Peyer's patch (tissue), 4 donors: ENCODE data around the gene MSI2. TPM values are rescaled to one million over a fixed set of nuclear protein-coding genes. Genes with fewer than 3 reads are reported as not detected.

Experiments
- DNase-seq, 3 donors: peaks; one replicate each; pipeline ENCODE4 v3.0.0-alpha.2; 2017 to 2019
- H3K27ac ChIP-seq, 4 donors: fragments of 200-600 bp; sonication (generic); one replicate each; pipeline ENCODE4 v1.5.1; 2016 to 2019
- H3K27me3 ChIP-seq, 2 donors: fragments of 200-600 bp; sonication (generic); one replicate each; pipeline ENCODE4 v1.5.1; 2019
- H3K36me3 ChIP-seq, 3 donors: fragments of 200-600 bp; sonication (generic); one replicate each; pipeline ENCODE4 v1.5.1; 2016 to 2019
- H3K4me1 ChIP-seq, 4 donors: fragments of 200-600 bp; sonication (generic); one replicate each; pipeline ENCODE4 v1.5.1; 2016 to 2019
- H3K4me3 ChIP-seq, 4 donors: fragments of 200-600 bp; sonication (generic); 1 replicate in 3 of 4; 2 replicates in 1 of 4; pipeline ENCODE4 v1.5.1; 2016 to 2019; ENCODE audit warnings: mild to moderate bottlenecking in 1 of 4
- H3K9me3 ChIP-seq, 4 donors: fragments of 200-600 bp; sonication (generic); one replicate each; pipeline ENCODE4 v1.5.1; 2016 to 2019; ENCODE audit warnings: mild to moderate bottlenecking in 1 of 4
- POLR2A ChIP-seq, 2 donors: fragments of 450-650 bp; IDR thresholded peaks; one replicate each; pipeline ENCODE4 v1.5.1; 2017; ENCODE audit warnings: antibody characterized with exemption in 2 of 2, mild to moderate bottlenecking in 2 of 2, moderate library complexity in 2 of 2
- total RNA-seq, 4 donors: library from RNA; depleted of rRNA; stranded (reverse); fragments of >200 nt; gene quantifications; one replicate each; pipeline ENCODE4 v1.1.0, GENCODE V29; 2016
- TF ChIP-seq, protein P1 (sequence below), 6 experiments: fragments of 450-650 bp in 4 of 6; fragments of 200-600 bp in 2 of 6; sonication (generic) in 1 of 6; IDR thresholded peaks; one replicate each; pipeline ENCODE4 v1.5.1; 2017 to 2019; ENCODE audit warnings: antibody characterized with exemption in 6 of 6, mild to moderate bottlenecking in 3 of 6, moderate library complexity in 1 of 6

The MSI2 gene
- total RNA-seq, 4 donors from 2014 or later, result 25.9 to 39.0 (median 29.2) TPM

- no peaks in the 10 kb centered on the region for H3K27me3 ChIP-seq
- no peak overlapping the region for H3K4me3 ChIP-seq
- H3K27ac ChIP-seq, result no peak overlapping the region
- TF ChIP-seq, protein P1, sequence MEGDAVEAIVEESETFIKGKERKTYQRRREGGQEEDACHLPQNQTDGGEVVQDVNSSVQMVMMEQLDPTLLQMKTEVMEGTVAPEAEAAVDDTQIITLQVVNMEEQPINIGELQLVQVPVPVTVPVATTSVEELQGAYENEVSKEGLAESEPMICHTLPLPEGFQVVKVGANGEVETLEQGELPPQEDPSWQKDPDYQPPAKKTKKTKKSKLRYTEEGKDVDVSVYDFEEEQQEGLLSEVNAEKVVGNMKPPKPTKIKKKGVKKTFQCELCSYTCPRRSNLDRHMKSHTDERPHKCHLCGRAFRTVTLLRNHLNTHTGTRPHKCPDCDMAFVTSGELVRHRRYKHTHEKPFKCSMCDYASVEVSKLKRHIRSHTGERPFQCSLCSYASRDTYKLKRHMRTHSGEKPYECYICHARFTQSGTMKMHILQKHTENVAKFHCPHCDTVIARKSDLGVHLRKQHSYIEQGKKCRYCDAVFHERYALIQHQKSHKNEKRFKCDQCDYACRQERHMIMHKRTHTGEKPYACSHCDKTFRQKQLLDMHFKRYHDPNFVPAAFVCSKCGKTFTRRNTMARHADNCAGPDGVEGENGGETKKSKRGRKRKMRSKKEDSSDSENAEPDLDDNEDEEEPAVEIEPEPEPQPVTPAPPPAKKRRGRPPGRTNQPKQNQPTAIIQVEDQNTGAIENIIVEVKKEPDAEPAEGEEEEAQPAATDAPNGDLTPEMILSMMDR (IDR thresholded peaks at IDR 0.05), result no peak
- no peak for TF ChIP-seq POLR2A (IDR thresholded peaks at IDR 0.05)
- H3K4me1 ChIP-seq, result peaks cover 0 to 15% (median 3%) of the 10 kb centered on the region in 4 donors
- no peaks in the 10 kb centered on the region for H3K36me3 ChIP-seq
- no peak for DNase-seq
- no peaks in the 10 kb centered on the region for H3K9me3 ChIP-seq
Observed at GRCh38 chr17:57625957-57626356, 369.6 kb downstream of the MSI2 start.

- H3K4me3 ChIP-seq, result no peak overlapping the region
- no peak overlapping the region for H3K27ac ChIP-seq
- H3K9me3 ChIP-seq, result no peaks in the 10 kb centered on the region
- no peak for TF ChIP-seq POLR2A (IDR thresholded peaks at IDR 0.05)
- TF ChIP-seq, protein P1 (IDR thresholded peaks at IDR 0.05), result no peak
- DNase-seq, result no peak
- no peaks in the 10 kb centered on the region for H3K27me3 ChIP-seq
- H3K36me3 ChIP-seq, result no peaks in the 10 kb centered on the region
- peaks cover 0 to 15% (median 3%) of the 10 kb centered on the region in 4 donors for H3K4me1 ChIP-seq
Observed at GRCh38 chr17:57626520-57627210, 370.3 kb downstream of the MSI2 start.

DNA sequence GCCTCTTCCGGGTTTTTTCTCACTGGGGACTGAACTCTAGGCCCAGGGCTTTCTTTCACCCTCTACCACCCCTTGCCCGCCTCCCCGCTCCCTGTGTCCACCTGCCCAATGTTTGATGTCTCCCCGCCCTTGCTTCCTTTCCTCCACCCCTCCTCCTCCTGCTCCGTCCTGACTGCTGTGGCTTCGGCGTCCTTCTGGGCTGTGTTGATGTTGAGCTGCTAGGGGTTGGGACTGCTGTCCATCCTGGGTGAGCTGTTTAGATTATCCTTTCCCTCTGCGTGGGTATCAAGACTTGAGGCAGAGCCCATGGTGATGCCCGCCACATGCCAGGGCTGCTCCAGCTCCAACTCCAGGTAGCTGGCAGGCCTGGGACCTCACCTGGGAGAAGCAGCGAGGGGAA lies 371.3 kb downstream of the MSI2 start:
- H3K27me3 ChIP-seq, result no peaks in the 10 kb centered on the region
- TF ChIP-seq, protein P1 (IDR thresholded peaks at IDR 0.05), result no peak
- TF ChIP-seq POLR2A (IDR thresholded peaks at IDR 0.05), result no peak
- H3K27ac ChIP-seq, result peak overlapping the region in 1 of 4 donors; percentile 15
- no peaks in the 10 kb centered on the region for H3K9me3 ChIP-seq
- H3K4me3 ChIP-seq, result no peak overlapping the region
- DNase-seq, result no peak
- no peaks in the 10 kb centered on the region for H3K36me3 ChIP-seq
- peaks cover 0 to 15% (median 3%) of the 10 kb centered on the region in 4 donors for H3K4me1 ChIP-seq

- H3K4me1 ChIP-seq, result peaks cover 0 to 15% (median 3%) of the 10 kb centered on the region in 4 donors
- H3K4me3 ChIP-seq, result no peak overlapping the region
- H3K27ac ChIP-seq, result peak overlapping the region in 2 of 4 donors; percentile 2 to 68
- TF ChIP-seq, protein P1 (IDR thresholded peaks at IDR 0.05), result no peak
- no peak for TF ChIP-seq POLR2A (IDR thresholded peaks at IDR 0.05)
- no peaks in the 10 kb centered on the region for H3K9me3 ChIP-seq
- H3K27me3 ChIP-seq, result no peaks in the 10 kb centered on the region
- DNase-seq, result no peak
- H3K36me3 ChIP-seq, result no peaks in the 10 kb centered on the region
Observed at GRCh38 chr17:57628421-57628820, 372.1 kb downstream of the MSI2 start.

GRCh38 chr17:57629470-57629869 lies 373.1 kb downstream of the MSI2 start:
- peak overlapping the region in 1 of 4 donors; percentile 68 for H3K27ac ChIP-seq
- no peak overlapping the region for H3K4me3 ChIP-seq
- H3K36me3 ChIP-seq, result no peaks in the 10 kb centered on the region
- H3K4me1 ChIP-seq, result peaks cover 0 to 15% (median 3%) of the 10 kb centered on the region in 4 donors
- H3K9me3 ChIP-seq, result no peaks in the 10 kb centered on the region
- TF ChIP-seq POLR2A (IDR thresholded peaks at IDR 0.05), result no peak
- TF ChIP-seq, protein P1 (IDR thresholded peaks at IDR 0.05), result no peak
- DNase-seq, result peak in 2 of 3 donors; percentile 78 to 81
- no peaks in the 10 kb centered on the region for H3K27me3 ChIP-seq
